Naive B cell (primary cell): ENCODE measurements around the gene SLC28A1. TPM values are rescaled to one million over a fixed set of nuclear protein-coding genes. Genes with fewer than 3 reads are reported as not detected.
A peak's percentile ranks its signal among the peaks of the same experiment; 100 is the strongest.
"Not testable (repeated sequence)": the region's sequence is repeated elsewhere in the genome, so short reads cannot be mapped to it uniquely, and the experiment has no call there.

Experiments used
- ATAC-seq, 2 donors: fragments of 150-1000 bp; cut with Tn5 transposase; 2 replicates each; pipeline ENCODE4 v1.10.0; 2021; ENCODE audit warnings: low read depth in 2 of 2, mild to moderate bottlenecking in 2 of 2, moderate library complexity in 2 of 2
- DNase-seq: peaks from one replicate; pipeline ENCODE4 v3.0.0; 2022
- H3K27ac Mint-ChIP-seq, 6 donors: one replicate each; pipeline ENCODE4 v1.8.0; 2020 to 2022; ENCODE audit warnings: mild to moderate bottlenecking in 6 of 6, mixed read lengths in 6 of 6, moderate library complexity in 5 of 6, inconsistent platforms in 2 of 6
- H3K27me3 Mint-ChIP-seq, 3 donors: one replicate each; pipeline ENCODE4 v1.8.0; 2021 to 2022; ENCODE audit warnings: mixed read lengths in 3 of 3, mild to moderate bottlenecking in 1 of 3
- H3K36me3 Mint-ChIP-seq, 2 donors: one replicate each; pipeline ENCODE4 v1.8.0; 2020 to 2022; ENCODE audit warnings: mixed read lengths in 2 of 2, inconsistent platforms in 1 of 2, mild to moderate bottlenecking in 1 of 2
- H3K4me1 Mint-ChIP-seq, 3 donors: one replicate each; pipeline ENCODE4 v1.8.0; 2020 to 2022; ENCODE audit warnings: mixed read lengths in 3 of 3, inconsistent platforms in 1 of 3, mild to moderate bottlenecking in 1 of 3, moderate library complexity in 1 of 3
- H3K4me3 Mint-ChIP-seq, 8 donors: one replicate each; pipeline ENCODE4 v1.8.0; 2020 to 2022; ENCODE audit warnings: mild to moderate bottlenecking in 8 of 8, mixed read lengths in 8 of 8, moderate library complexity in 8 of 8, inconsistent platforms in 2 of 8
- H3K9me3 Mint-ChIP-seq, 7 donors: one replicate each; pipeline ENCODE4 v1.8.0; 2020 to 2022; ENCODE audit warnings: mixed read lengths in 7 of 7, mild to moderate bottlenecking in 5 of 7, inconsistent platforms in 2 of 7, moderate library complexity in 1 of 7
- polyA plus RNA-seq, 6 donors: library from polyadenylated mRNA; unstranded; fragments of 300-500 nt; fragmentation: Illumina TruSeq; gene quantifications; one replicate each; pipeline ENCODE4 v1.2.3, GENCODE V29; 2021; ENCODE audit warnings: low read depth in 6 of 6

The SLC28A1 gene
- polyA plus RNA-seq, 6 donors from 2014 or later, result not detected

GRCh38 chr15:84868037-84868880, 16.2 kb upstream of the SLC28A1 start:
- Mint-ChIP-seq H3K36me3 (no peaks in the 10 kb centered on the region), H3K9me3 (no peaks in the 10 kb centered on the region), H3K27ac (peak overlapping the region in 1 of 6 donors; percentile 74), H3K4me3 (no peak overlapping the region), H3K4me1 (no peaks in the 10 kb centered on the region), H3K27me3 (peaks cover 0 to 7% (median 0%) of the 10 kb centered on the region in 3 donors)
- DNase-seq (no peak), ATAC-seq (no peak)

GRCh38 chr15:84869510-84869909, 15.0 kb upstream of the SLC28A1 start:
- Mint-ChIP-seq H3K27me3 (peaks cover 0 to 7% (median 0%) of the 10 kb centered on the region in 3 donors), H3K27ac (no peak overlapping the region), H3K4me1 (no peaks in the 10 kb centered on the region), H3K36me3 (no peaks in the 10 kb centered on the region), H3K9me3 (no peaks in the 10 kb centered on the region), H3K4me3 (no peak overlapping the region)
- DNase-seq (no peak), ATAC-seq (no peak)

GRCh38 chr15:84871428-84871985, 13.0 kb upstream of the SLC28A1 start:
- Mint-ChIP-seq H3K27me3 (peaks cover 0 to 7% (median 0%) of the 10 kb centered on the region in 3 donors), H3K27ac (peak overlapping the region in 1 of 6 donors; percentile 42), H3K4me1 (no peaks in the 10 kb centered on the region), H3K9me3 (no peaks in the 10 kb centered on the region), H3K36me3 (no peaks in the 10 kb centered on the region), H3K4me3 (no peak overlapping the region)
- no peak for DNase-seq
- no peak for ATAC-seq

- H3K4me3 Mint-ChIP-seq, result no peak overlapping the region
- H3K9me3 Mint-ChIP-seq, result no peaks in the 10 kb centered on the region
- no peak overlapping the region for H3K27ac Mint-ChIP-seq
- peaks cover 0 to 7% (median 0%) of the 10 kb centered on the region in 3 donors for H3K27me3 Mint-ChIP-seq
- ATAC-seq (no peak), DNase-seq (no peak)
- H3K4me1 Mint-ChIP-seq, result no peaks in the 10 kb centered on the region
- no peaks in the 10 kb centered on the region for H3K36me3 Mint-ChIP-seq
Measured at GRCh38 chr15:84872009-84872910, 12.2 kb upstream of the SLC28A1 start.

- H3K4me1 Mint-ChIP-seq, result no peaks in the 10 kb centered on the region
- peaks cover 0 to 3% (median 0%) of the 10 kb centered on the region in 3 donors for H3K27me3 Mint-ChIP-seq
- H3K36me3 Mint-ChIP-seq, result no peaks in the 10 kb centered on the region
- no peak overlapping the region for H3K27ac Mint-ChIP-seq
- H3K9me3 Mint-ChIP-seq, result no peaks in the 10 kb centered on the region
- DNase-seq, result no peak
- no peak for ATAC-seq
- H3K4me3 Mint-ChIP-seq, result no peak overlapping the region
Measured at GRCh38 chr15:84873997-84874396, 10.5 kb upstream of the SLC28A1 start.

GRCh38 chr15:84874981-84875699, 9.3 kb upstream of the SLC28A1 start:
- H3K27me3 Mint-ChIP-seq, result no peaks in the 10 kb centered on the region
- ATAC-seq (no peak), DNase-seq (no peak)
- H3K4me3 Mint-ChIP-seq, result no peak overlapping the region
- H3K9me3 Mint-ChIP-seq, result no peaks in the 10 kb centered on the region
- no peaks in the 10 kb centered on the region for H3K4me1 Mint-ChIP-seq
- peak overlapping the region in 1 of 6 donors; percentile 56 for H3K27ac Mint-ChIP-seq
- no peaks in the 10 kb centered on the region for H3K36me3 Mint-ChIP-seq

- Mint-ChIP-seq H3K27me3 (no peaks in the 10 kb centered on the region), H3K4me3 (no peak overlapping the region), H3K36me3 (no peaks in the 10 kb centered on the region), H3K4me1 (no peaks in the 10 kb centered on the region), H3K9me3 (no peaks in the 10 kb centered on the region), H3K27ac (no peak overlapping the region)
- ATAC-seq (no peak), DNase-seq (no peak)
Measured at GRCh38 chr15:84876269-84876668, 8.2 kb upstream of the SLC28A1 start.

GRCh38 chr15:84877701-84878100, 6.8 kb upstream of the SLC28A1 start:
- H3K4me3 Mint-ChIP-seq, ATAC-seq, H3K9me3 Mint-ChIP-seq, H3K4me1 Mint-ChIP-seq, H3K27me3 Mint-ChIP-seq, DNase-seq, H3K36me3 Mint-ChIP-seq: not testable (repeated sequence)
- peak overlapping the region in 1 of 6 donors; percentile 51 for H3K27ac Mint-ChIP-seq

- H3K9me3 Mint-ChIP-seq, result no peaks in the 10 kb centered on the region
- no peak overlapping the region for H3K4me3 Mint-ChIP-seq
- H3K36me3 Mint-ChIP-seq, result no peaks in the 10 kb centered on the region
- ATAC-seq (peak; percentile 42 to 77), DNase-seq (peak; percentile 38)
- H3K27me3 Mint-ChIP-seq, result peaks cover 0 to 5% (median 5%) of the 10 kb centered on the region in 3 donors
- no peak overlapping the region for H3K27ac Mint-ChIP-seq
- no peaks in the 10 kb centered on the region for H3K4me1 Mint-ChIP-seq
Measured at GRCh38 chr15:84878504-84878903, 6.0 kb upstream of the SLC28A1 start.

- Mint-ChIP-seq H3K27me3 (peaks cover 0 to 8% (median 5%) of the 10 kb centered on the region in 3 donors), H3K4me3 (no peak overlapping the region), H3K27ac (peak overlapping the region in 1 of 6 donors; percentile 4), H3K4me1 (no peaks in the 10 kb centered on the region), H3K36me3 (no peaks in the 10 kb centered on the region), H3K9me3 (no peaks in the 10 kb centered on the region)
- DNase-seq, result no peak
- no peak for ATAC-seq
Measured at GRCh38 chr15:84879088-84879780, 5.2 kb upstream of the SLC28A1 start.

- Mint-ChIP-seq H3K9me3 (no peaks in the 10 kb centered on the region), H3K27me3 (peaks cover 0 to 15% (median 5%) of the 10 kb centered on the region in 3 donors), H3K4me3 (no peak overlapping the region), H3K36me3 (no peaks in the 10 kb centered on the region), H3K4me1 (no peaks in the 10 kb centered on the region), H3K27ac (peak overlapping the region in 1 of 6 donors; percentile 74)
- ATAC-seq (no peak), DNase-seq (no peak)
Measured at GRCh38 chr15:84880007-84880406, 4.5 kb upstream of the SLC28A1 start.

GRCh38 chr15:84880822-84881519, 3.5 kb upstream of the SLC28A1 start:
- ATAC-seq (no peak), DNase-seq (no peak)
- H3K27me3 Mint-ChIP-seq, result peaks cover 0 to 15% (median 5%) of the 10 kb centered on the region in 3 donors
- H3K36me3 Mint-ChIP-seq, result no peaks in the 10 kb centered on the region
- no peaks in the 10 kb centered on the region for H3K4me1 Mint-ChIP-seq
- H3K4me3 Mint-ChIP-seq, result no peak overlapping the region
- H3K27ac Mint-ChIP-seq, result peak overlapping the region in 1 of 6 donors; percentile 90
- no peaks in the 10 kb centered on the region for H3K9me3 Mint-ChIP-seq
